Panc1 (cell line): ENCODE measurements around the gene NPAS4. TPM values are rescaled to one million over a fixed set of nuclear protein-coding genes. Genes with fewer than 3 reads are reported as not detected.

Source experiments
- ATAC-seq: fragments of 200-7000 bp; cut with Tn5 transposase; 2 replicates; pipeline ENCODE4 v1.9.1; 2020; ENCODE audit warnings: mild to moderate bottlenecking, moderate library complexity
- BruUV-seq: library from RNA; stranded (reverse); fragments of 400-500 nt; replicated peaks from 2 replicates; lab custom pipeline; 2021; lab: Mats Ljungman, UMichigan
- CTCF ChIA-PET: fragments of 300-600 bp; sonication (Branson Sonifier 250); formaldehyde crosslinking; loops from one replicate; lab custom pipeline; 2022; ENCODE audit warnings: antibody characterized with exemption; lab: Charles Lee
- POLR2A ChIA-PET: fragments of 300-600 bp; sonication (Branson Sonifier 250); formaldehyde crosslinking; loops from one replicate; lab custom pipeline; 2022; ENCODE audit warnings: antibody characterized with exemption; lab: Charles Lee
- DNase-seq: peaks from one replicate; pipeline ENCODE4 v3.0.0-alpha.2; 2010; ENCODE audit warnings: low read depth, low spot score
- H3K27ac ChIP-seq: 2 replicates; pipeline ENCODE4 v1.5.1; 2011; ENCODE audit warnings: mild to moderate bottlenecking, low read length, inconsistent platforms
- H3K27me3 ChIP-seq: fragments of 200-500 bp; sonication (Bioruptor generic); 2 replicates; pipeline ENCODE4 v1.6.0; 2014; ENCODE audit warnings: low read length, inconsistent platforms; ENCODE audit not compliant: control insufficient read depth, insufficient read depth
- H3K36me3 ChIP-seq: fragments of 200-500 bp; sonication (Bioruptor generic); 2 replicates; pipeline ENCODE4 v1.5.1; 2014; ENCODE audit warnings: inconsistent platforms, mild to moderate bottlenecking, low read length, moderate library complexity; ENCODE audit not compliant: control insufficient read depth, insufficient read depth
- H3K4me1 ChIP-seq: 2 replicates; pipeline ENCODE4 v1.5.1; 2011; ENCODE audit warnings: inconsistent platforms, mild to moderate bottlenecking, low read length, moderate library complexity; ENCODE audit not compliant: control insufficient read depth, insufficient read depth
- H3K4me3 ChIP-seq, 2 experiments: 2 replicates each; pipeline ENCODE4 v1.5.1; 2011 to 2012; ENCODE audit warnings: low read depth in 2 of 2, low read length in 2 of 2, mild to moderate bottlenecking in 2 of 2, inconsistent platforms in 1 of 2, moderate library complexity in 1 of 2
- H3K9me3 ChIP-seq: fragments of 200-500 bp; sonication (Bioruptor generic); 2 replicates; pipeline ENCODE4 v1.5.1; 2014; ENCODE audit warnings: low read depth, mild to moderate bottlenecking, inconsistent platforms, low read length, moderate library complexity; ENCODE audit not compliant: control insufficient read depth, insufficient read depth
- CTCF ChIP-seq: fragments of 450-650 bp; IDR thresholded peaks from 2 replicates; pipeline ENCODE4 v1.5.1; 2017; ENCODE audit warnings: mild to moderate bottlenecking
- POLR2AphosphoS5 ChIP-seq: IDR thresholded peaks from 2 replicates; pipeline ENCODE4 v1.6.1; 2012; ENCODE audit warnings: mild to moderate bottlenecking, low read depth, low read length, moderate library complexity
- REST ChIP-seq, 2 experiments: IDR thresholded peaks; 2 replicates each; pipeline ENCODE4 v1.6.1; 2011 to 2012; ENCODE audit warnings: low read depth in 2 of 2, control low read depth in 1 of 2, low read length in 1 of 2, mild to moderate bottlenecking in 1 of 2, moderate library complexity in 1 of 2; ENCODE audit not compliant: insufficient read depth in 1 of 2
- SIN3A ChIP-seq: IDR thresholded peaks from 2 replicates; pipeline ENCODE4 v1.6.1; 2012; ENCODE audit warnings: low read depth, mild to moderate bottlenecking, low read length, moderate library complexity, borderline replicate concordance; ENCODE audit not compliant: insufficient read depth
- TCF7L2 ChIP-seq: IDR thresholded peaks from 2 replicates; pipeline ENCODE4 v1.6.1; 2011; ENCODE audit warnings: mild to moderate bottlenecking, low read depth, low read length, inconsistent platforms
- in situ Hi-C: cut with HindIII; loops from 2 replicates; pipeline ENCODE4 v1.10.0; 2016; ENCODE audit warnings: low sequenced_read_pairs, low pct_unique_long_range_greater_than_20kb
- intact Hi-C: fragments of 100-400 bp; cut with micrococcal nuclease; formaldehyde crosslinking; loops from one replicate; pipeline ENCODE4 v1.10.0; 2022; ENCODE audit not compliant: unreplicated experiment
- total RNA-seq: library from RNA; stranded (reverse); gene quantifications from one replicate; pipeline ENCODE4 v1.2.1, GENCODE V29; 2021; ENCODE audit not compliant: unreplicated experiment

The NPAS4 gene
- total RNA-seq, 1 experiment from 2014 or later: 0.08 TPM

GRCh38 chr11:66469441-66469840 is 48.6 kb downstream of the NPAS4 start:
- in situ Hi-C loops: no loop called here
- POLR2A ChIA-PET: interaction anchor here (0.6 to 0.7 kb wide), 2 partner anchors 10 to 205 kb away, joined by 5 to 7 read pairs; no protein-coding TSS in a partner anchor
- no peak for TF ChIP-seq CTCF
- Histone ChIP-seq H3K27ac (no peak overlapping the region), H3K4me1 (peaks cover 11% of the 10 kb centered on the region), H3K4me3 (no peak overlapping the region), H3K9me3 (no peaks in the 10 kb centered on the region), H3K36me3 (no peaks in the 10 kb centered on the region), H3K27me3 (no peaks in the 10 kb centered on the region)
- intact Hi-C loops: no loop called here
- ATAC-seq: no peak
- no peak for DNase-seq
- no TSS peak for BruUV-seq
- CTCF ChIA-PET: interaction anchor here (0.8 kb wide), 1 partner anchor 31 kb away, joined by 3 read pairs; the partner anchor contains the start of gene MRPL11

GRCh38 chr11:66470015-66470414 is 49.2 kb downstream of the NPAS4 start:
- BruUV-seq: no TSS peak
- Histone ChIP-seq H3K9me3 (no peaks in the 10 kb centered on the region), H3K36me3 (no peaks in the 10 kb centered on the region), H3K4me3 (no peak overlapping the region), H3K4me1 (peaks cover 11% of the 10 kb centered on the region), H3K27ac (no peak overlapping the region), H3K27me3 (no peaks in the 10 kb centered on the region)
- in situ Hi-C loops (no loop called here), intact Hi-C loops (no loop called here)
- ChIA-PET CTCF (interaction anchor here (0.8 kb wide), 1 partner anchor 31 kb away, joined by 3 read pairs; the partner anchor contains the start of gene MRPL11), POLR2A (interaction anchor here (0.6 to 0.7 kb wide), 2 partner anchors 10 to 204 kb away, joined by 5 to 7 read pairs; no protein-coding TSS in a partner anchor)
- ATAC-seq (no peak), DNase-seq (no peak)
- TF ChIP-seq REST (IDR thresholded peaks at IDR 0.05; ENCODE audit: insufficient read depth in 1 of 2, low read depth in 2 of 2, low read length in 1 of 2) (no peak), SIN3A (no peak), TCF7L2 (no peak), CTCF (no peak), POLR2AphosphoS5 (no peak)
